SW480 (cell line): ENCODE measurements around the gene FAM210A.
"Not testable (repeated sequence)": the region's sequence is repeated elsewhere in the genome, so short reads cannot be mapped to it uniquely, and the experiment has no call there.

Source experiments
- DNase-seq: peaks from one replicate; pipeline ENCODE4 v3.0.0-alpha.2; 2016; ENCODE audit warnings: low spot score

The FAM210A gene

GRCh38 chr18:13703899-13704298 is 22.5 kb downstream of the FAM210A start:
- DNase-seq: no peak

- DNase-seq: no peak
Observed at GRCh38 chr18:13700153-13700552, 26.2 kb downstream of the FAM210A start.

- no peak for DNase-seq
Observed at GRCh38 chr18:13696961-13697360, 29.4 kb downstream of the FAM210A start.

- not testable (repeated sequence) for DNase-seq
Observed at GRCh38 chr18:13695337-13695736, 31.0 kb downstream of the FAM210A start.

GRCh38 chr18:13690060-13690459 is 36.3 kb downstream of the FAM210A start:
- not testable (repeated sequence) for DNase-seq

- no peak for DNase-seq
Observed at GRCh38 chr18:13688191-13689136, 37.9 kb downstream of the FAM210A start.

- no peak for DNase-seq
Observed at GRCh38 chr18:13684546-13684945, 41.8 kb downstream of the FAM210A start.

GRCh38 chr18:13681701-13682100 is 44.7 kb downstream of the FAM210A start:
- no peak for DNase-seq

GRCh38 chr18:13680612-13681011 is 45.7 kb downstream of the FAM210A start:
- DNase-seq: no peak

GRCh38 chr18:13677350-13677749 is 49.0 kb downstream of the FAM210A start:
- DNase-seq: not testable (repeated sequence)

- DNase-seq: no peak
Observed at GRCh38 chr18:13676471-13676870, 49.9 kb downstream of the FAM210A start.

GRCh38 chr18:13672657-13673056 is 53.7 kb downstream of the FAM210A start:
- DNase-seq: no peak

- no peak for DNase-seq
Observed at GRCh38 chr18:13661779-13662256, 64.5 kb downstream of the FAM210A start.

GRCh38 chr18:13661051-13661778 is 65.1 kb downstream of the FAM210A start:
- no peak for DNase-seq

GRCh38 chr18:13660510-13660909 is 65.8 kb downstream of the FAM210A start:
- no peak for DNase-seq

GRCh38 chr18:13658436-13659204 is 67.7 kb downstream of the FAM210A start:
- DNase-seq: no peak

- no peak for DNase-seq
Observed at GRCh38 chr18:13657974-13658373, 68.4 kb downstream of the FAM210A start.

- no peak for DNase-seq
Observed at GRCh38 chr18:13653746-13654433, 72.5 kb downstream of the FAM210A start.

GRCh38 chr18:13649397-13650390 is 76.7 kb downstream of the FAM210A start:
- DNase-seq: no peak

GRCh38 chr18:13647761-13648160 is 78.6 kb downstream of the FAM210A start:
- no peak for DNase-seq
